HG03025 (cell line): ENCODE results near the gene TMEM131L.
"Not testable (repeated sequence)": the region's sequence is repeated elsewhere in the genome, so short reads cannot be mapped to it uniquely, and the experiment has no call there.

Experiments
- ATAC-seq: cut with Tn5 transposase; IDR thresholded peaks from one replicate; pipeline ENCODE4 v1.9.1; 2021; ENCODE audit warnings: mild to moderate bottlenecking, moderate library complexity; ENCODE audit not compliant: unreplicated experiment, low FRiP score

TMEM131L gene

GRCh38 chr4:153641532-153641931, 175.4 kb downstream of the TMEM131L start:
- ATAC-seq, result no peak

DNA sequence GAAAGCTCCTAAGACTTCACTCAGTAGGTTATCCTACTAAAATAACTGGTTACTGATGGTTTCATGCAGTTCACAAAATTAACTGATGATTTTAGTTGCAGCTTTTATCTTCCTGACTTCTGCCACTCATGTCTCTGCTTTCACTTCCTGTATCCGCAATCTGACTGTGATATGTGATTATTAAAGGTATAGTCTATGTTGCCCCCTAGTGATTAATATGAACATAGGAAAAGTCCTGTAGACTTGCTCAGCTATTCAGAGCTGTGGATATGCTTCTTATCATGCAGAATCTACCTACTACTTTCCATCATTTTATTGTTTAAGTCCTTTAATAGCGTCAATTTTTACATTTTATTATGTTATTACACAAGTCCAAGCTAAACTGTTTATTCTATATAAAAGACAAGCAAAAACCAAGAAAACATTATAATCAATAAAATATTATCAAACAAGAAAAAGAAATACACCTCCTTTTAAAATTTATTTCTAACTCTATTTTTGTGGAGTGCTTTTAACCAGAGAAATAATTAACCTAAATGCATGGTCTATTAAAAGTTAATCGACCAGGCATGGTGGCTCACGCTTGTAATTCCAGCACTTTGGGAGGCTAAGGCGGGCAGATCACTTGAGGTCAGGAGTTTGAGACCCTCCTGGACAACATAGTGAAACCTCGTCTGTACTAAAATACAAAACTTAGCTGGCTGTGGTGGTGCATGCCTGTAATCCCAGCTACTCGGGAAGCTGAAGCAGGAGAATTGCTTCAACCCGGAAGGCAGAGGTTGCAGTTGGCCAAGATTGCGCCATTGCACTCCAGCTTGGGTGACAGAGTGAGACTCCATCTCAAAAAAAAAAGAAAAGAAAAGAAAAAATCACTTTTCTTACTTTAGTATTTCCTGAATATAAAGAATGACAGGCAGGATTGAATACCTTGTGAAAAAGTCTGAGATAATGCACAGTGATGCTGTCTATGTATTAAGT, 177.5 kb downstream of the TMEM131L start:
- ATAC-seq, result peak; percentile 66

GRCh38 chr4:153645183-153645582, 179.0 kb downstream of the TMEM131L start:
- no peak for ATAC-seq

GRCh38 chr4:153646261-153646660, 180.1 kb downstream of the TMEM131L start:
- ATAC-seq, result no peak

DNA sequence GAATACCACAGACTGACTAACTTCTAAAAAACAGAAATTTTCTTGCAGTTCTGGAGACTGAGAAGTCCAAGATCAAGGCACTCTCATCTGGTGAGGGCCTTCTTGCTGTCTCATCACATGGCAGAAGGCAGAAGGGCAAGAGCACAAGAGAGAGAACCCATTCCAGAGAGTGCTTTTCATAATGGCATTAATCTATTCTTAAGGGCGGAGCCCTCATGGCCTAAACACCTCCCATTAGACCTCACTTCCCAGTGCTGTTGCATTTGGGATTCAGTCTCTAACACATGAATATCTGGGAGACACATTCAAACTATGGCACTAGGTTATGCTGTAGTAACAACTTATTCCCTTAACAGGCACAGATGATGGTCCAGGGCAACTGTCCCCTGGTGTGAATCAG, 180.8 kb downstream of the TMEM131L start:
- ATAC-seq, result no peak

DNA sequence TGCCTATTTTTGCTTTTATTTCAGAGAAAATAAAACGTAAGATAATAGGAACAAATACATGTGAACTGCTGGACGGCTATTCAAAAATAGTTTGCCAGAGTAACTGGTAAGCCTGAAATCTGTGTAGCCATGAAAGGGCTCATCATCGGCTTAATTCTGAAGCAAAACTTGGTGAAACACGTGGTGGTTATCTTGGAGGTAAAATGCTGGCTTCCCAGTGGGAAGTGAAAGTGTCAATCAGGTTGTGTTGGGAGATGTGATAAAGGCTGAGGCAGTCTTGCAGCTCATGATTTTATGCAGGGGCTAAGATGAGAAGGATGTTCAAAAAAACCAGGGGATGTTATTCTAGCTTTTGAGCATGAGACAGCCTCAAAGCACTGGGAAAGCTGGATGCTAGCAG, 181.8 kb downstream of the TMEM131L start:
- no peak for ATAC-seq

DNA sequence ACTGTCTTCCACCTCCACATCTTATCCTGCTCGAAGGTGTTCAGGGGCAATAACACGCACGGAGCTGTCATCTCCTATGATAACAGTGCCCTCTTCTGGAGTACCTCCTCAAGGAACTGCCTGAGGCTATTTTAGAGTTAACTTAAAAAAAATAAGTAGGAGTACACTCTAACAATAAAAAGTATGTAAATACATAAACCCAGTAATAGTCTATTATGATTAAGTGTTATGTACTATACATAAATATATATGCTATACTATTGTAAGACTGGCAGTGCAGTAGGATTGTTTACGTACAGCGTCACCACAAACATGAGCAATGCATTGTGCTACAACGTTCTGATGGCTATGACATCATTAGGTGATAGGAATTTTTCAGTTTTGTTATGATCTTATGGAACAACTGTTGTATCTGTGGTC, 183.4 kb downstream of the TMEM131L start:
- no peak for ATAC-seq

DNA sequence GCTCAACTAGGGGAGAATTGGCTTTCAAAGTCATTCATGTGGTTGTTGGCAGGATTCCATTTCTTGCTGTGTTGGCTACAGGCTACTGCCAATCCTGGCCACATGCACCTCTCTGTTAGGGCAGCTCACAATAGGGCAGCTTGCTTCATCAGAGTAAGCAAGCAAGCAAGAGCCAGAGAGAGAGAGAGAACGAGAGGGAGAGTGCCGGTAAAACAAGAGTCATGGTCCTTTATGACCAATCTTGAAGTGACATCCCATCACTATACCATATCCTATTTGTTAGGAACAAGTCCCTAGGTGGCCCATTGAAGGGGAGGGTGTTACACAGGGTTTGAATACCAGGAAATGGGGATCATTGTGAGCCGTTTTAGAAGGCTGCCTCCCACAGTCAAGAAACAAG, 185.0 kb downstream of the TMEM131L start:
- no peak for ATAC-seq

DNA sequence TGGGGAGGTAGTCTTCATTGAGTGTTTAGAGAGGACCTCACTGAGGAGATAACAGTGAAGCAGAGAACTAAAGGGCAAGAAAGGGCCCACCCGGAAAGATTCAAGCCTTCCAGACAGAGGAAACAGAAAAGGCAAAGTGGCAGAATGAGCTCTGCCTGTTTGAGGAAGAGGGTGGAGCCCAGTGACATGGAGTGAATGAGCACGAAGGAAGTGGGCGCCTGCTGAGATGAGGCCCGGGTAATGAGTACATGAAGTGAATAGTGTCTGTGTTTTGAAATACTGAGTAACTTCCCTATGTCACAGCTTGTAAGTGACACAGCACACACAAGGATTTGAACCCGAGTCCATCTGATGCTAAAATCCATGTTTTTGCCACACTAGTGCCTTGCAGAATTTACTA, 185.4 kb downstream of the TMEM131L start:
- ATAC-seq, result no peak

DNA sequence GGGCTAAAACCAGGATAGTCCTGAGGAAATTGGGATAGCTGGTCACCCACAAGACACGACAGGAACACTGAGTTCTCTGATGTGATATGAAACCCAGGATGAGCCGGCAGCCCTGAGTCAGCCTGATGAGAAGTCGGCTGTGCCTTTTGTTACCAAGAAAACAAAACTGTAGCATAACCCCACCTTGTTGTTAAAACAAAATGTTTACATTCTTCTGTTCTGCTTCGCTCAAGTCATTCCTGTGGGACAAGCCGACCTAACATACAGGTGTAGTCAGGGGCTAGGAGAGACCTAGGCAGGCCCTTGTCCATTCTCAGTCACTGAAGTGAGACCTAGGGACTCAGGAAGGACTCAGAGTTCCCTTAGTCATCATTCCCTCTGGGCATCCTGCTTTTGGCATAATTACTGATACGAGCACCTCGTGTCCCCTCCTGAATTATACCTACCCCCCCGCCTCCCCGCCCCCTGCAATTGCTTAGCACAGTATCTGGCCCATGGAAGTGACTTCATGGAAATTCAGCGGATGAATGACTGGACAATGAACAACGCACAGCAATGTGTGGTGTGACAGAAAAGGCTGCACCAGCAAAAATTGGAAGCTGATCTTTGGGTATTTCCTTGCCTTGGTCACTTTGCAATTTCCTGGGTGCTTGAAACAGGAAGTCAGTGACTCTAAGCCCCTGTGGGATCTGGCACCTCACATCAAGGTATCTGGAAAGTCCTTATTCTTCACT, 186.1 kb downstream of the TMEM131L start:
- ATAC-seq, result no peak

- ATAC-seq, result no peak
Measured at GRCh38 chr4:153655002-153655541, 188.9 kb downstream of the TMEM131L start.

GRCh38 chr4:153655928-153656327, 189.8 kb downstream of the TMEM131L start:
- ATAC-seq, result no peak

DNA sequence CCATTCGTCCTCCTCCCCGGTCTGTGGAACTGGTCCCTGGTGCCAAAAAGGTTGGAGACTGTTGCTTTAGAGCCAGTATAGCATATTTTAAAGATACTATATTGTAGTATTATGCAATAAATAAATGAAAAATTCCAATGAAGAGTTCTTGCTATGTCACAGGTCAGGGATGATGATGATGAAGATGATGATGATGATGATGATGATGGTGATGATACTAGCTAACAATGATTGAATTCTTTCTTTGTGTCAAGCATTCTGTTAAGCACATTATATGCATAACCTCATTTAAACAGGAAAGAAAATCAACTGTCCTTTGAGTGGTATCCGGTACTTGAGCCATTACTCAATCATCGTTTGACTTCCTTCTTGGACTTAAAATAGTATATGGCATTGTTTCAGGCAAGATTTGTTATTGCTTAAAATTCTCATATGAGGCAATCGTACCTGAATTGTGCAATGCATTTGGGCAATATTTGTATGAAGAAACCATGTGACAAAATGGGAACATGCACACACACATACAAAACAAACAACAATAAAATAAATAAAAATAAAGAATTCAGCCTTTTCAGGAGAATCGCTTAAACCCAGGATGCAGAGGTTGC, 195.2 kb downstream of the TMEM131L start:
- no peak for ATAC-seq

DNA sequence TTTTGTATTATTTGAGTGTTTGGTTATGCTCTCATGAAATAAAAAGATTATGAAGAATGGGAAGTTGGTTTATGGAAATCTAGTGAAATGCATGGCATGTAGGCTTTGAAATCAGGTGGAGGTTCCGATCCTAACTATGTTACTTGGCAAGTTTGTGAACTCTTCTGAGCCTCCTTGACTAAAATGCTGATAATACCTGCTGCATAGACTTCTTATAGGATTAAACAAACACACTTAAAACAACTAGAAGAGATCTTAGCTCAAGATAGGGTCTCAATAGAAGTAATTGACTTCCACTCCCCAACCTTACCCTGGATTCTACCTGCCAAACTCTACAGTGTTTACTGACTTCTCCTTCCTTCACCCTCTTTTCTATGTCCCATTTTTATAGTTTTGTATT, 195.7 kb downstream of the TMEM131L start:
- ATAC-seq, result no peak

DNA sequence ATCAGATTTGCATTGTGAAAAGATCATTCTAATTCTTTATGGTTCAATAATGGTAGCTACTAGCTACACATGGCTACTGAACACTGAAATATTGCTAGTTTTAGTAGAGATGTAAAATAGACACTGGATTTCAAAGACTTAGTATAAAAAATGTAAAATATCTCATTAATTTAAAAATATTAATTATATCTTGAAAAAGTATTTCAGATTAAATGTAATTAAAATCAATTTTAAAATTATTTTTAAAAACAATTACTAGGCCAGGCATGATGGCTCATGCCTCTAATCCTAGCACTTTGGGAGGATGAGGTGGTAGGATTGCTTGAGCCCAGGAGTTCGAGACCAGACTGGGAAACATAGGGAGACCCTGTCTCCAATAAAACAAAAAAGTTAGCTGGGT, 197.5 kb downstream of the TMEM131L start:
- ATAC-seq, result no peak

DNA sequence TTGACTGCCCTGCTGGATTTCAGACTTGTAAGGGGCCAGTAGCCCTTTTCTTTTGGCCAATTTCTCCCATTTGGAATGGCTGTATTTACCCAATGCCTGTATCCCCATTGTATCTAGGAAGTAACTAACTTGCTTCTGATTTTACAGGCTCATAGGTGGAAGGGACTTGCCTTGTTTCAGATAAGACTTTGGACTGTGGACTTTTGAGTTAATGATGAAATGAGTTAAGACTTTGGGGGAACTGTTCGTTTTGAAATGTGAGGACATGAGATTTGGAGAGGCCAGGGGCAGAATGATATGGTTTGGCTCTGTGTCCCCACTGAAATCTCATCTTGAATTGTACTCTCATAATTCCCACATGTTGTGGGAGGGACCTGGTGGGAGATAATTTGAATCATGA, 200.3 kb downstream of the TMEM131L start:
- not testable (repeated sequence) for ATAC-seq

- ATAC-seq, result no peak
Measured at GRCh38 chr4:153668647-153669046, 202.5 kb downstream of the TMEM131L start.

- ATAC-seq, result no peak
Measured at GRCh38 chr4:153669838-153670237, 203.7 kb downstream of the TMEM131L start.

- no peak for ATAC-seq
Measured at GRCh38 chr4:153676486-153676885, 210.3 kb downstream of the TMEM131L start.

DNA sequence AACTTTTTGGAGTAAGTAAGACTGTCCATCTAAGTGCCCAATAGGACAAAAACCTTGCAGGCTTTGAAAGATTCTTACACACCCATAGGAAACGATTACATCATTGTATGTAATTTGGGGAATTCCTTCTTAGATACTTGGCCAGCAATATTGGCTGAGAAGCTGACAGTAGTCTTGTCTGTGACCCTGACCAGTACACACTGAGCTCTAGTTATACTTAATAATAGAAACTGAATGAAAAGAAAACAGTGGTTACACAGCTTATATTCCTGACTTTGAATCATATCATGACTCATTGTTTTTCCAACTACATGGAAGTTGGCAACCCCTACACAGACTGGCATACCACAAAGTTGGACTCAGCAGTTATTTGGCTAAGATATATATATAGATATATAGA, 210.8 kb downstream of the TMEM131L start:
- no peak for ATAC-seq

- ATAC-seq, result no peak
Measured at GRCh38 chr4:153679486-153679885, 213.3 kb downstream of the TMEM131L start.
